ENCODE data around the gene CDH4.

Gene CDH4

DNA sequence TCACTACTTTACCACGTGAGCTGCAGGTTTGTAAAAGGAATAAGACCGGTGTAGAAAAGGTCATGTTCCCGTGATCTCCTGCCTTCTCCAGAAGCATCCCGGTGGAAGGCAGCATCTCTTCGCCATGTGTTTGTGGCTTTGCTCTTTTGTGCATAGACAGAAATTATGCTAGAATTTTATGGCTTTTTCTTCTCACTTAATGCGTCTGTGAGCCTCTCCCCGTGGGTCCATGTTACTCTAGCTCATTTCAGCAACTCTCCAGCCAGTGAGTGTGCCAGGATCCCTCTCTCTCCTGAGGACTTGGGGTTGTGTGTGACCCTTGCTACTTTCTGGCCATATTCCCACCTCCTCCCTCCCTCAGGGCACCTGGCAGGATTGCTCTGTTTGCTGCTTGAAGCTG, 289.5 kb downstream of the CDH4 start:
- DNase-seq, result no peak

DNA sequence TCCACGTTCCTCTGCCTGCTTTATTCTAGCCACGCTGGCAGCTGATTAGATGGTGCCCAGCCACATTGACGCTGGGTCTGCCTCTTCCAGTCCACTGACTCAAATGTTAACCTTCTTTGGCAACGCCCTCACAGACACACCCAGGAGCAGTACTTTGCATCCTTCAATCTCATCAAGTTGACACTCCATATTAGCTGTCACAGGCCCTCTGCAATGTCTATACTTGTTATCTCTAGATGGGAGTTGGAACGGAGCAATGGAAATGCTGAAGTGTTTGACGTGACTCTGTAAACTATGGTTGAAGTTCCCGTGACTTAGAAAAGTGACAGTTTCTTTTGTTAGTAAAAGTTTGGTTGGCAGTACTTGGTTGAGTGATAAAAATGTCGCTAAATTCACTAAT, 291.0 kb downstream of the CDH4 start:
- no peak for DNase-seq

DNA sequence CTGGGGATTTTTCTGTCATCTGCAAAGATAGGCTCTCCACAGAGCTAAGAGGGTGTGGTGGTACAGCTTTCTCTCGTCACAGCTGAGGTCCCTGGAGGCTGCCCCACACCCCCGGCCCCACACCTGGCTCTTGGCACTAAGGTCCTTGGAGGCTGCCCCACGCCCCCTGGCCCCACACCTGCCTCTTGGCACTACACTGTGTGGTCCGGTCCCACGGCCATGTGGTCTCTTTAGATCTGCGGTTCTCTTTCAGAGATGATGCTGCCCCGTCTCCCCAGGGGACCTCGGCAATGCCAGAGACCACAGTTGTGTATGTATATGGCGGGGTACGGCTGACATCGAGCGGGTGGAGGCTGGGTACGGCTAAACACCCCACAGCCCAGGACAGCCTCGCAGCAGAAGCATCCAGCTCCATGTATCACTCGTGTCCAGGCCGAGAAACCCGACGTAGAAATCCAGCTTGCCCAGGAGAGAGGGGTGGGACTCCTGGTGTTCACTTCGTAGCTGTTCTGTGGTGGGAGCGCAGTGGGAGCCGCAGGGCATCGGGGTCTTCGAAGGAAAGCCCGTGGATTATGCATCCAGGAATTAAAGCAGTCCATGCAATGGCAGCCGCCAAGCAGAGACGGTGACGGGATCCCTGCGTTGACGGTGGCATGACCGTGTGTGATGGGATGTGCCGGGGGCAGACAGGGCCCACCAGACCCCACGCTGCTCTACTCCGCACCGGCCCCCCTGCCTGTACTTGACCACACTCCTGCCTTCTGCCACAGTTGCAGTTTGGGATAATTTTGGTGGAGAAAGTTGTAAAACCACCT, 292.1 kb downstream of the CDH4 start:
- no peak for DNase-seq

DNA sequence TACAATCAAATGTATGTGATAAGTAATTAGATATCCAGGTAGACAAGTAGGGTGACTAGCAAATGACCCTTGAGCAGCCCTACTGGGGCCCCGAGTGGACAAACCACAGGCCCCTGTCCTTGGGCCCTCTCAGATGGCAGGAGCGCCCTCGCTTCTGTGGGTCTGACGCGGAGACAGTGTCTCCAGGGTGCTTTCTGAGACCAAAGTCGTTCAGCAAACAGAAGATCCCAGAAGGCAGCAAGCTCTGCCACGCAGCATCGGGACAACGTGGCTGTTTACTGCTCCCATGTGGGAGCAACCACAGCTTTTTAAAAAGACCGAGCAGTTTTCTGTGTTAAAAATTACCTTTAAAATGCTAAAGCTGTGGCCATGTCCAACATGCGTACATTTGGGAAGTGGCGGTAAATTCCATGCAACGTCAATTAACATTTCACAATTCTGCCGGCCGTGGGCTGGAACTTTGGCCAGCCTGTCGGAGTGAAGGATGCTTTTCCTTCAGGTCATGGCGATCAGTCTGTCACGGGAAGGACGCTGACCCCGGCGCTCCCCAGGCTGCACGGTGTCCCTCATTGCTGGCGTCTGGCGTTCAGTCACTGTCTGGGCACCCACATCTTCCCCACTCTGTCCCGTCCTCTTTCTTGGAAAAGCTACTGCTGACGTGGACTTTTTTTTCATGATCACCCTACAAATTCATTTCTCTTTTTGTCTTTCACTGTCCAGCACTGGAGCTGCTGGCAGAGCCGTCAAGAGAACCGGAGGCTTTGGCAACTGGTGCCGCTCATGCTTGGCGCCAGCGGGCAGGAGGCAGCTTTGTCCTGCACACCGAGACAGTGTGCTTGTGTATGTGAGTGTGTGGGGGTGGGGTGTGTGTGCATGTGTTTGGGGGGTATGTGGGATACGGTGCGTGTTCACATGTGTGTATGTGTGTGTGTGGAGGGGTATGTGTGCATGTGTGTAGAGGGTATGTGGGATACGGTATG, 293.1 kb downstream of the CDH4 start:
- no peak for DNase-seq

GRCh38 chr20:61546641-61547040, 294.6 kb downstream of the CDH4 start:
- DNase-seq, result no peak

DNA sequence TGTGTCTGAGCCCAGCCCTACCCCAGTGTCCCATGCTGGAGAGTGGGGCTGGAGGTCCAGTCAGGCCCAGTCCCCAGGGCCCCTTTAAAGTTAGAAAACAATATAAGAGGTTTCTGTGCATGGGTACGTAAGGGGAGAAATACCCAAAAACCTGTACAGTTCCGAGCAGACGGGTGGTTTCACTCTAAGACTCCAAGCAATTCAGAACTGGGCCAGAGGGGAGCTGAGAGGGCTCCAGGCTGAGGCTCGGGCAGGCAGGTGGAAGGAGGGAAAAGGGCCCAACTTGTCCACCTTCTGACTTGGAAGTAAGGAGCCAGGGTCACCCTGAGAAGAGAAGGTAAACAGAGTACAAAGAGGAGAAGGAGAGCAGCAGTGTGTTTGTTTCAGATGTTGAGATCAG, 296.0 kb downstream of the CDH4 start:
- no peak for DNase-seq

- DNase-seq, result no peak
Measured at GRCh38 chr20:61549865-61550264, 297.8 kb downstream of the CDH4 start.

- no peak for DNase-seq
Measured at GRCh38 chr20:61551401-61551800, 299.3 kb downstream of the CDH4 start.

DNA sequence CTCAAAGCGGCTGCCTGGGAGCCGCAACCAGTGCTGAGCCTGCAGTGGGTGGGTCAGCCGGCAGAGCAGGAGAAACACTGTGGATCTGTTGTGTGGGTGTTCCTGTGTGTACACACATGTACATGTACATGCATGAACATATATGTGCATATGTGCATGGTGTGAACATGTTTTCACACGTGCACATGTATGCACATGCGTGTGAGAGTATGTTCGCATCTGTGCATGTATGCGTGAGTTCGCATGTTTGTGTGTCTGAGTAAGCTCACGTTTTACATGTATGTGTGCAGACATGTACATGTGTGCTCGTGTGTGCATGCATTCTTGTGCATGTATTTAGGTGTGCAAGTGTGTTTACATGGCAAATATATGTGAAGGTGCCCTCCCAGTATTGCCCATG, 302.6 kb downstream of the CDH4 start:
- no peak for DNase-seq

DNA sequence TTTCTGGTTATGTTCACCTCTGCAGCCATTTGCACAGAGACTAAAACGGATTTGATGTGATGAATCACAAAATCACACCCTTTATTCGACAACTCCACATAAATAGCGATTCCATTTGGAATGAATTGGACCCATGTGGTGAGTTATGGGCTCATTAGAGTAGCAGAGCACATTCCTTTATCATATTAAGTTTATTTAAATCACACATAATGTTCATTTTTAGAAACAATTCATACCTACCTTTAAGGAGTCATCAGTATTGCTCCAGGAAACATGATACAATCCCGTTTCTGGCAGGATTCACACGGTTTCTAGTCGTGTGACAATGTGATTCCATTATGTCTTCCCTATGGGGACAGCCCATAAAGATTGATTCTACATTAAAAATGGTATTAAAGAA, 303.5 kb downstream of the CDH4 start:
- DNase-seq, result no peak

- DNase-seq, result no peak
Measured at GRCh38 chr20:61556111-61556510, 304.1 kb downstream of the CDH4 start.

GRCh38 chr20:61556673-61557072, 304.6 kb downstream of the CDH4 start:
- DNase-seq, result no peak

- no peak for DNase-seq
Measured at GRCh38 chr20:61557621-61558020, 305.6 kb downstream of the CDH4 start.

- no peak for DNase-seq
Measured at GRCh38 chr20:61558726-61559125, 306.7 kb downstream of the CDH4 start.

DNA sequence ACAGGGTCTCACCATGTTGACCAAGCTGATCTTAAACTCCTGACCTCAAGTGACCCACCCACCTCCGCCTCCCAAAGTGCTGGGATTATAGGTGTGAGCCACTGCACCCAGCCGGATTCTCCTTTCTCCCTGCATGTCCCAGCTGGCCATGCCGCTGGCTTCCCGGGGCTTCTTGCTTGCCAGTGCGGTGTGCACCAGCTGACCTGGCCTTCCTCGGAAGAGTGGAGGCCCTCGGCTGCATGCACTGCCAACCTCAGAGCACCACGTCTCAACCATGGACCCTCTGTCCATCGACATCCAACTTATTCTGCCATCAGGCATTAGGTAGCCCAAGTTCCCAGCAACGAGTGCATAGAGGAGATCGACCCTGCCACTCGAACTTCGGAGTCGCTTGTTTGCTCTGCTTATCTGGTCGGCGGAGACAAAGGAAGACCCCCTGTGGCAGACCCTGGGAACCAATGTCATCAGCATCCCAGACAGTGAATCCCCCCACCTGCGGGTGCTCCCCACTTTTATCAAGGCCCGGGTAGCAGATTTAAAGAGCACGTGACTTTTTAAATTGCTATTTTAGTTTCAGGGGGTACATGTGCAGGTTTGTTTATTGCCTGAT, 307.8 kb downstream of the CDH4 start:
- no peak for DNase-seq

GRCh38 chr20:61560361-61560853, 308.3 kb downstream of the CDH4 start:
- DNase-seq, result no peak

- no peak for DNase-seq
Measured at GRCh38 chr20:61561111-61561830, 309.2 kb downstream of the CDH4 start.

GRCh38 chr20:61562491-61562890, 310.4 kb downstream of the CDH4 start:
- DNase-seq, result no peak

GRCh38 chr20:61562897-61563504, 310.9 kb downstream of the CDH4 start:
- no peak for DNase-seq

GRCh38 chr20:61564628-61565027, 312.6 kb downstream of the CDH4 start:
- DNase-seq, result no peak

GRCh38 chr20:61565791-61566190, 313.7 kb downstream of the CDH4 start:
- DNase-seq, result no peak

- no peak for DNase-seq
Measured at GRCh38 chr20:61566691-61567090, 314.6 kb downstream of the CDH4 start.
